Endothelial cell of umbilical vein (primary cell): Measurements from ENCODE around the gene PTAFR. TPM values are rescaled to one million over a fixed set of nuclear protein-coding genes. Genes with fewer than 3 reads are reported as not detected.

ENCODE experiments used
- BruUV-seq: library from RNA; stranded (reverse); fragments of 400-500 nt; replicated peaks from 2 replicates; lab custom pipeline; 2021; lab: Mats Ljungman, UMichigan
- CTCF ChIA-PET: fragments of 300-600, 350-600 bp; sonication (Branson Sonifier 250); formaldehyde crosslinking; loops from one replicate; lab custom pipeline; 2021; ENCODE audit warnings: antibody characterized with exemption, inconsistent platforms; lab: Charles Lee
- POLR2A ChIA-PET: fragments of 300-600, 350-600 bp; sonication (Branson Sonifier 250); formaldehyde crosslinking; loops from one replicate; lab custom pipeline; 2021; ENCODE audit warnings: antibody characterized with exemption, inconsistent platforms; lab: Charles Lee
- DNase-seq: peaks from one replicate; pipeline ENCODE4 v3.0.0-alpha.2; 2011; ENCODE audit warnings: low read depth, low spot score
- FAIRE-seq: peaks from 2 replicates; lab custom pipeline; 2011; peaks lifted over from hg19 to GRCh38; lab: Jason Lieb, UNC
- H2AFZ ChIP-seq: 2 replicates; pipeline ENCODE4 v1.6.0; 2012; ENCODE audit warnings: low read depth, low read length, control low read depth, inconsistent platforms
- H3K27ac ChIP-seq: 2 replicates; pipeline ENCODE4 v1.5.1; 2011; ENCODE audit warnings: low read depth, mild to moderate bottlenecking, control low read depth, low read length, moderate library complexity; ENCODE audit not compliant: insufficient read depth
- H3K27me3 ChIP-seq, 2 experiments: 2 replicates each; pipeline versions ENCODE4 v1.6.0 to v1.6.1; 2011; ENCODE audit warnings: low read length in 2 of 2, mixed read lengths in 1 of 2; ENCODE audit not compliant: control insufficient read depth in 2 of 2, insufficient read depth in 2 of 2
- H3K36me3 ChIP-seq, 2 experiments: 2 replicates in 1 of 2; 3 replicates in 1 of 2; pipeline ENCODE4 v1.5.1; 2011; ENCODE audit warnings: low read length in 2 of 2, mild to moderate bottlenecking in 1 of 2, moderate library complexity in 1 of 2; ENCODE audit not compliant: control insufficient read depth in 2 of 2, insufficient read depth in 2 of 2; ENCODE audit errors: extremely low read depth in 1 of 2
- H3K4me1 ChIP-seq: 3 replicates; pipeline ENCODE4 v1.5.1; 2011; ENCODE audit warnings: mild to moderate bottlenecking, low read length; ENCODE audit not compliant: control insufficient read depth, insufficient read depth; ENCODE audit errors: extremely low read depth
- H3K4me2 ChIP-seq: 2 replicates; pipeline ENCODE4 v1.6.1; 2011; ENCODE audit warnings: low read length, control low read depth, mixed read lengths; ENCODE audit not compliant: insufficient read depth
- H3K4me3 ChIP-seq, 3 experiments: fragments of 200-600 bp in 1 of 3; sonication (generic), shearing (Covaris generic) in 1 of 3; replicated peaks in 1 of 3; 2 replicates each; pipeline ENCODE4 v1.5.1; 2011 to 2016; ENCODE audit warnings: control low read depth in 3 of 3, low read length in 3 of 3, mild to moderate bottlenecking in 2 of 3, inconsistent platforms in 1 of 3, low read depth in 1 of 3, moderate library complexity in 1 of 3; ENCODE audit not compliant: insufficient read depth in 1 of 3
- H3K79me2 ChIP-seq: 2 replicates; pipeline ENCODE4 v1.6.0; 2012; ENCODE audit warnings: low read length, inconsistent platforms; ENCODE audit not compliant: control insufficient read depth, insufficient read depth
- H3K9ac ChIP-seq: replicated peaks from 2 replicates; pipeline ENCODE3; 2011; ENCODE audit warnings: low read length, control low read depth; ENCODE audit not compliant: insufficient read depth; ENCODE audit errors: extremely low read depth
- H3K9me1 ChIP-seq: replicated peaks from 3 replicates; pipeline ENCODE4 v1.6.0; 2011; ENCODE audit warnings: mild to moderate bottlenecking, low read length; ENCODE audit not compliant: control insufficient read depth, insufficient read depth; ENCODE audit errors: extremely low read depth
- H3K9me3 ChIP-seq: replicated peaks from 2 replicates; pipeline ENCODE4 v1.5.1; 2012; ENCODE audit warnings: low read length, inconsistent platforms; ENCODE audit not compliant: control insufficient read depth, insufficient read depth
- H4K20me1 ChIP-seq: replicated peaks from 2 replicates; pipeline ENCODE3; 2011; ENCODE audit warnings: mild to moderate bottlenecking, low read length; ENCODE audit not compliant: control insufficient read depth, insufficient read depth; ENCODE audit errors: extremely low read depth
- CTCF ChIP-seq, 2 donors: IDR thresholded peaks; 1 replicate in 1 of 2; 2 replicates in 1 of 2; pipeline ENCODE4 v1.5.1; 2011; ENCODE audit warnings: low read length in 2 of 2, mild to moderate bottlenecking in 2 of 2, moderate library complexity in 2 of 2, control low read depth in 1 of 2, inconsistent platforms in 1 of 2, low read depth in 1 of 2; ENCODE audit not compliant: insufficient read depth in 1 of 2; ENCODE audit errors: extremely low read depth in 1 of 2
- EZH2 ChIP-seq: IDR thresholded peaks from 2 replicates; pipeline ENCODE4 v1.6.1; 2012; ENCODE audit warnings: borderline replicate concordance, low read depth, mild to moderate bottlenecking, moderate library complexity, low read length, inconsistent platforms; ENCODE audit not compliant: severe bottlenecking
- FOS ChIP-seq: IDR thresholded peaks from 2 replicates; pipeline ENCODE4 v1.6.1; 2011; ENCODE audit warnings: mild to moderate bottlenecking, low read length, moderate library complexity, borderline replicate concordance; ENCODE audit not compliant: insufficient read depth
- GATA2 ChIP-seq: IDR thresholded peaks from 2 replicates; pipeline ENCODE4 v1.7.0; 2011; ENCODE audit warnings: low read depth, mild to moderate bottlenecking, moderate library complexity, mixed read lengths, low read length; ENCODE audit not compliant: insufficient read length, insufficient read depth
- JUN ChIP-seq: IDR thresholded peaks from 2 replicates; pipeline ENCODE4 v1.6.1; 2011; ENCODE audit warnings: borderline replicate concordance, low read depth; ENCODE audit not compliant: insufficient read length, insufficient read depth
- MAX ChIP-seq: IDR thresholded peaks from 2 replicates; pipeline ENCODE4 v1.6.1; 2011; ENCODE audit not compliant: insufficient read depth, insufficient read length
- MYC ChIP-seq: IDR thresholded peaks from one replicate; pipeline ENCODE4 v1.6.1; 2011; ENCODE audit warnings: mild to moderate bottlenecking, low read depth, low read length
- POLR2A ChIP-seq: IDR thresholded peaks from 2 replicates; pipeline ENCODE4 v1.6.1; 2012; ENCODE audit warnings: low read depth, mild to moderate bottlenecking, control low read depth, low read length
- POLR2AphosphoS5 ChIP-seq: IDR thresholded peaks from 2 replicates; pipeline ENCODE4 v1.6.1; 2012; ENCODE audit warnings: low read depth, mild to moderate bottlenecking, control low read depth, low read length, moderate library complexity; ENCODE audit not compliant: insufficient read depth
- dilution Hi-C: fragments of 300-500 bp; cut with MboI; formaldehyde crosslinking; loops from one replicate; pipeline ENCODE4 v1.15.0; 2019; ENCODE audit warnings: low sequenced_read_pairs; ENCODE audit not compliant: extremely low pct_ligation_motif_present
- intact Hi-C: fragments of 100-400 bp; cut with micrococcal nuclease; formaldehyde crosslinking; loops from one replicate; pipeline ENCODE4 v1.10.0; 2022
- polyA plus RNA-seq, 4 experiments: library from polyadenylated mRNA; depleted of rRNA in 3 of 4; stranded (reverse) in 3 of 4; unstranded in 1 of 4; fragments of >200 nt; gene quantifications; 2 replicates each; pipeline versions ENCODE4 v1.2.1 to v1.2.3, GENCODE V29; 2011 to 2012; ENCODE audit warnings: missing spikeins in 1 of 4
- total RNA-seq: library from RNA; stranded (reverse); gene quantifications from 2 replicates; pipeline ENCODE4 v1.2.3, GENCODE V29; 2021

Gene PTAFR
- total and polyA plus RNA-seq, 2 donors (not counting 3 experiments of a cell fraction or from before 2014, with no cell fraction given), result 0.20 to 0.32 TPM

- H3K4me2 ChIP-seq, result no peak overlapping the region
- no peaks in the 10 kb centered on the region for H3K4me1 ChIP-seq
- ChIA-PET POLR2A (no interaction called here), CTCF (no interaction called here)
- DNase-seq (peak; percentile 33), FAIRE-seq (no peak)
- no peaks in the 10 kb centered on the region for H3K9me3 ChIP-seq
- TF ChIP-seq GATA2 (no peak), FOS (no peak), CTCF (IDR thresholded peaks at IDR 0.05; ENCODE audit: extremely low read depth in 1 of 2, insufficient read depth in 1 of 2, low read depth in 1 of 2, low read length in 2 of 2) (no peak), POLR2A (no peak), EZH2 (no peak), MYC (no peak), JUN (no peak), MAX (no peak), POLR2AphosphoS5 (no peak)
- H3K27ac ChIP-seq, result no peak overlapping the region
- no peaks in the 10 kb centered on the region for H3K27me3 ChIP-seq
- H2AFZ ChIP-seq, result peak overlapping the region; percentile 57
- H4K20me1 ChIP-seq, result no peaks in the 10 kb centered on the region
- H3K4me3 ChIP-seq, result no peak overlapping the region
- no peak overlapping the region for H3K9ac ChIP-seq
- intact Hi-C loops (no loop called here), dilution Hi-C loops (no loop called here)
- H3K9me1 ChIP-seq, result no peaks in the 10 kb centered on the region
- BruUV-seq, result no TSS peak
- no peaks in the 10 kb centered on the region for H3K36me3 ChIP-seq
- H3K79me2 ChIP-seq, result no peaks in the 10 kb centered on the region
These were observed 4.1 kb upstream of the PTAFR start for GRCh38 chr1:28180306-28181305.
